Trophoblast cell (in vitro differentiated cells and primary cell): ENCODE results near the gene DNMT3A.

Experiments used
- DNase-seq, 2 donors: peaks; one replicate each; pipeline ENCODE4 v3.0.0-alpha.2; 2016
- H2AFZ ChIP-seq: 2 replicates; pipeline ENCODE4 v1.6.1; 2013; ENCODE audit warnings: low read length, moderate library complexity, mild to moderate bottlenecking; ENCODE audit not compliant: insufficient read depth, poor library complexity
- H2AK5ac ChIP-seq: 2 replicates; pipeline ENCODE4 v1.6.1; 2013; ENCODE audit warnings: mild to moderate bottlenecking, low read length
- H2BK120ac ChIP-seq: 2 replicates; pipeline ENCODE4 v1.6.1; 2013; ENCODE audit warnings: low read length, mild to moderate bottlenecking, moderate library complexity; ENCODE audit not compliant: insufficient read depth, poor library complexity
- H2BK12ac ChIP-seq: 2 replicates; pipeline ENCODE4 v1.6.1; 2013; ENCODE audit warnings: mild to moderate bottlenecking, low read length, moderate library complexity
- H2BK5ac ChIP-seq: 2 replicates; pipeline ENCODE4 v1.6.1; 2013; ENCODE audit warnings: low read length, low read depth, moderate library complexity, mild to moderate bottlenecking; ENCODE audit not compliant: poor library complexity
- H3K14ac ChIP-seq: 2 replicates; pipeline ENCODE4 v1.6.1; 2013; ENCODE audit warnings: mild to moderate bottlenecking, low read length
- H3K18ac ChIP-seq: 2 replicates; pipeline ENCODE4 v1.6.1; 2013; ENCODE audit warnings: mild to moderate bottlenecking, low read length
- H3K23ac ChIP-seq: 2 replicates; pipeline ENCODE4 v1.6.1; 2013; ENCODE audit warnings: low read length
- H3K27ac ChIP-seq: 2 replicates; pipeline ENCODE4 v1.5.1; 2013; ENCODE audit warnings: low read depth, mild to moderate bottlenecking, inconsistent platforms, low read length, moderate library complexity
- H3K27me3 ChIP-seq: 2 replicates; pipeline ENCODE4 v1.6.1; 2013; ENCODE audit warnings: inconsistent platforms, mild to moderate bottlenecking, low read length, moderate library complexity; ENCODE audit not compliant: insufficient read depth
- H3K36me3 ChIP-seq, 2 experiments: 1 replicate in 1 of 2; 2 replicates in 1 of 2; pipeline ENCODE4 v1.6.1; 2013; ENCODE audit warnings: low read length in 2 of 2, mild to moderate bottlenecking in 2 of 2, moderate library complexity in 1 of 2; ENCODE audit not compliant: insufficient read depth in 2 of 2, control insufficient read depth in 1 of 2
- H3K4ac ChIP-seq: 2 replicates; pipeline ENCODE4 v1.6.1; 2013; ENCODE audit warnings: low read depth, mild to moderate bottlenecking, low read length, moderate library complexity
- H3K4me1 ChIP-seq, 2 experiments: 1 replicate in 1 of 2; 2 replicates in 1 of 2; pipeline ENCODE4 v1.6.1; 2013; ENCODE audit warnings: low read length in 2 of 2, mild to moderate bottlenecking in 2 of 2, moderate library complexity in 1 of 2; ENCODE audit not compliant: insufficient read depth in 2 of 2, control insufficient read depth in 1 of 2
- H3K4me2 ChIP-seq: 2 replicates; pipeline ENCODE4 v1.6.1; 2013; ENCODE audit warnings: inconsistent platforms, mild to moderate bottlenecking, low read length, moderate library complexity
- H3K4me3 ChIP-seq: 2 replicates; pipeline ENCODE4 v1.5.1; 2013; ENCODE audit warnings: mild to moderate bottlenecking, low read depth, low read length, inconsistent platforms
- H3K79me1 ChIP-seq: one replicate; pipeline ENCODE4 v1.6.1; 2013; ENCODE audit warnings: low read length
- H3K79me2 ChIP-seq: 2 replicates; pipeline ENCODE4 v1.6.1; 2013; ENCODE audit warnings: low read length, mild to moderate bottlenecking; ENCODE audit not compliant: control insufficient read depth, insufficient read depth, poor library complexity
- H3K9ac ChIP-seq: 2 replicates; pipeline ENCODE4 v1.6.1; 2013; ENCODE audit warnings: mild to moderate bottlenecking, low read length
- H3K9me3 ChIP-seq: 2 replicates; pipeline ENCODE4 v1.6.1; 2013; ENCODE audit warnings: low read depth, mild to moderate bottlenecking, control low read depth, inconsistent platforms, low read length; ENCODE audit not compliant: insufficient read depth
- H4K12ac ChIP-seq: 2 replicates; pipeline ENCODE4 v1.6.1; 2013; ENCODE audit warnings: low read depth, mild to moderate bottlenecking, low read length, moderate library complexity
- H4K8ac ChIP-seq: 2 replicates; pipeline ENCODE4 v1.6.1; 2013; ENCODE audit warnings: low read depth, mild to moderate bottlenecking, low read length, moderate library complexity
- H4K91ac ChIP-seq: one replicate; pipeline ENCODE4 v1.6.1; 2013; ENCODE audit warnings: low read depth, mild to moderate bottlenecking, low read length, moderate library complexity
- WGBS: extraction: QIAGEN DNeasy Blood & Tissue Kit; methylation state at CpG from one replicate; pipeline ENCODE4 v1.1.7; 2013; ENCODE audit warnings: missing lambda C conversion rate; ENCODE audit not compliant: insufficient read length, insufficient coverage; ENCODE audit errors: extremely low coverage; 5-methylcytosine and 5-hydroxymethylcytosine counted together

DNMT3A gene

DNA sequence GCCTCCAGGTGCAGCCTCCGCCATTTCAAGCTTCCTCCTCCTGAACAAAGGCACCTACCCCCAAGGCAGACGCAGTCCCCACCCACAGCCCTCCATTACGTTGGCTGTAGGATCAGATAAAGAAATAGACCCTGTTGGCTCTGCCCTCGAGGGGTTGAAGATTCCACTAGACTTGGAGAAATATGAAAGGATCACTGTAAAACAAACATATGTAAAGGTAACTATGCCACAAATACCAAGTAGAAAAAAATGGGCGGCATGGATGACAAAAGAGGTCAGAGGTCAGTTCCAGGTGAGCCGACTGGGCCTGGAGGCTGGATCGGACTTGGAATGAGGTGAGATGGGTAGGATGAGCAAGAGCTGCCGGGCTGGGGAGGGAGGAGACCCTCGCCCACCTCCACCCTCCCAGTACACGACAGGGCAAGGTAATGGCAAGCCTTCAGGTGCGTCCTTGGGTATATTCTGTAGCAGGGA, 88.5 kb downstream of the DNMT3A start:
- H3K27ac ChIP-seq: peak overlapping the region; percentile 93
- peak overlapping the region; percentile 91 for H3K14ac ChIP-seq
- H4K12ac ChIP-seq: peak overlapping the region; percentile 52
- H3K4me2 ChIP-seq: peak overlapping the region; percentile 76
- no peak overlapping the region for H3K9ac ChIP-seq
- peak overlapping the region; percentile 91 for H2BK5ac ChIP-seq
- peak overlapping the region; percentile 72 for H4K91ac ChIP-seq
- H3K4me1 ChIP-seq: peaks cover 20 to 27% of the 10 kb centered on the region in 2 experiments
- H3K4me3 ChIP-seq: peak overlapping the region; percentile 32
- H3K4ac ChIP-seq: peak overlapping the region; percentile 53
- H3K36me3 ChIP-seq: peaks cover 0 to 2% of the 10 kb centered on the region in 2 experiments
- H2AK5ac ChIP-seq: peak overlapping the region; percentile 52
- no CpG with 5 or more reads among the region's 11 CpGs for WGBS
- H3K79me2 ChIP-seq: peaks cover 15% of the 10 kb centered on the region
- no peaks in the 10 kb centered on the region for H3K9me3 ChIP-seq
- no peak overlapping the region for H2BK120ac ChIP-seq
- H4K8ac ChIP-seq: peak overlapping the region; percentile 90
- H2BK12ac ChIP-seq: peak overlapping the region; percentile 63
- H3K23ac ChIP-seq: no peak overlapping the region
- H3K27me3 ChIP-seq: no peaks in the 10 kb centered on the region
- peak overlapping the region; percentile 53 for H2AFZ ChIP-seq
- H3K18ac ChIP-seq: peak overlapping the region; percentile 67
- DNase-seq: peak; percentile 96 to 98
- H3K79me1 ChIP-seq: peaks cover 20% of the 10 kb centered on the region

DNA sequence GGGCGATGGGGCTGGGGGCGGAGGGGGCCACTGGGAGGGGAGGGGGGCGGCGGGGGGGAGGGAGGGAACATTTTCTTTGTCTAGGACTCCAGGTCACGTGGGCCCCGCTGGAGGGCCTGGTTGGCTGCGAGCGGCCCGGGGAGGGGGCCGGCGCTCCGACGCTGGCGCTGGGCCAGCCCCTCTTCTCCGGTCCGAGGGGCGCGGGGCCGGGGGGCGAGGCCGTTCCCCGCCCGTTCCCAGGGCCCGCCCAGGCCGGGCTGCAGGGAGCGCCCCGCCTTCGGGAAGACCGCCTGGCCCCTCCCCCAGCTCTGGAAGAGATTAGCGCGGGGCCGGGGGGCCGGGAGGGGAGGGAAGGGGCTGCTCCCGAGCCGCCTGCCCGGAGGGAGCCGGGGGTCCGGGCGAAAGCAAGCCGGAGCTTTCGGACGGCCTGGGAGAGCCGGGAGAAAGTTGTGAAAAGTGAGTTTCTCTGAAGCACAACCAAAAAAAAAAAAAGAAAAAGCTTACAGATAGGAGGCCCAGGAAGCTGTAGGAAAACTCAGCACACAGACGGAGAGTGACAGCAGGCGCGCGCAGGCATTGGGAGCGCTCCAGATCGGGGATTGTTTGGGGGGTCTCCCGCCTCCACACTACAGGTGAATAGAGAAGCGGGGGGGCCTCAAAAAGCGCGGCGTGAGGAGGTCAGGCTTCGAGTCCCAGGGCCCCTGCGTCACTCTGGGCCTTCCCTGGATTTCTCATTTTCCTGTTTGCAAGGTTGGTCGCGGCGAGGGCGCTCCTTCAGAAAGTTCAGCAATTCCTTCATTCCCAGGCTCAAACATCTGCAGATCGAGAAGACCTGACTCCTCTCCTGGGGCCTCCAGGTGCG, 89.2 kb downstream of the DNMT3A start:
- H4K91ac ChIP-seq: peak overlapping the region; percentile 72
- no peak overlapping the region for H3K23ac ChIP-seq
- H2BK12ac ChIP-seq: no peak overlapping the region
- H3K14ac ChIP-seq: peak overlapping the region; percentile 91
- H3K36me3 ChIP-seq: peaks cover 7 to 9% of the 10 kb centered on the region in 2 experiments
- peak overlapping the region; percentile 90 for H4K8ac ChIP-seq
- H3K27ac ChIP-seq: peak overlapping the region; percentile 93
- H3K4me1 ChIP-seq: peaks cover 20 to 27% of the 10 kb centered on the region in 2 experiments
- peak overlapping the region; percentile 91 for H2BK5ac ChIP-seq
- peak; percentile 57 to 66 for DNase-seq
- no CpG with 5 or more reads among the region's 62 CpGs for WGBS
- peak overlapping the region; percentile 96 for H3K4me2 ChIP-seq
- peak overlapping the region; percentile 55 for H3K9ac ChIP-seq
- peak overlapping the region; percentile 57 for H3K18ac ChIP-seq
- peak overlapping the region; percentile 82 for H3K4me3 ChIP-seq
- peak overlapping the region; percentile 52 for H2AK5ac ChIP-seq
- no peaks in the 10 kb centered on the region for H3K27me3 ChIP-seq
- peaks cover 15% of the 10 kb centered on the region for H3K79me2 ChIP-seq
- peaks cover 20% of the 10 kb centered on the region for H3K79me1 ChIP-seq
- peak overlapping the region; percentile 13 for H3K4ac ChIP-seq
- peak overlapping the region; percentile 5 for H4K12ac ChIP-seq
- H2AFZ ChIP-seq: peak overlapping the region; percentile 53
- peak overlapping the region; percentile 91 for H2BK120ac ChIP-seq
- H3K9me3 ChIP-seq: no peaks in the 10 kb centered on the region

DNA sequence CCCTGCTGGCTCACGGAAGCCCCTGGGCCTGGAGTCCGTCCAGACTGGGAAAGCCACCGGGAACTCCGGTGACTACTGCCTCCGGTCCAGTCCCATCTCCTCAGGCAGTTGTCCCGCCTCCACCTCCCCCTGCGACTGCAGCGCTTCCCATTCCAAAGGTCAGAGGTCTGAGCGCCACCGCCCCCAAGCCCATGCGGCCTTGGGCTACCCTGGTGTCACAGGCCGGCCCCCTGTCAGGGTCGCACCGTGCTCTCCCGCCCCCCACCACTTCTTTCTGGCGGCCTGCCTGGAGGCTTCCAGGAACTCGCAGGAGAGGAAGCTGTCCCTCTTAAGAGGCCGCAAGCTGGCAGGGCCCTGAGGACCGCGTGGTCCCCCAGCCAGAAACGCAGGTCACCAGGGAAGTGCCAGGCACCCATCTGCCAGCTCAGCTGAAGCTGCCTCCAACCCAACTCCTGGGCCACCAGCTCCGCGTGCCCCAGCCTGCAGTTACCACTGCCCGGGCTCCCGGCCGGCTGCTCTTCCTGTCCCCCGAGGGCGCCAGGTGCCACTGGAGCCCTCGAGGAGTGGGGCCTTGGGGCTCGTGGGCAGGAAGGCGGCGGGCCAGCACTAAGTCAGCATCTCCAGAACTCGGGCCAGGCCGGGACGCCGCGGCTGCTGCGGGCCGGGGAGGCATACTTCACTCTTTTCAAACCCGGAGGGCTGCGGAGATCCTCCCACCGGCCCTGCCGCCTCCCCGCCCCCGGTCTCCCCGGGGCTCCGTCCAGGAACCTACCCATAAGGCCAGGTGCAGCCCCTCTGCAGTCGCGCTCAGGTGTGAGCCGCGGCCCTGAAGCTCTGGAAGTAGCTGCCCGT, 90.1 kb downstream of the DNMT3A start:
- peak overlapping the region; percentile 82 for H3K4me3 ChIP-seq
- H3K18ac ChIP-seq: peak overlapping the region; percentile 96
- H3K9ac ChIP-seq: peak overlapping the region; percentile 82
- peak overlapping the region; percentile 90 for H2BK120ac ChIP-seq
- H2AK5ac ChIP-seq: peak overlapping the region; percentile 82
- H3K27ac ChIP-seq: peak overlapping the region; percentile 93
- peak overlapping the region; percentile 94 for H4K91ac ChIP-seq
- WGBS: no CpG with 5 or more reads among the region's 52 CpGs
- peak overlapping the region; percentile 7 for H2BK12ac ChIP-seq
- peak; percentile 48 to 64 for DNase-seq
- H3K4ac ChIP-seq: peak overlapping the region; percentile 81
- H3K4me1 ChIP-seq: peaks cover 16 to 20% of the 10 kb centered on the region in 2 experiments
- peaks cover 15% of the 10 kb centered on the region for H3K79me2 ChIP-seq
- peaks cover 20% of the 10 kb centered on the region for H3K79me1 ChIP-seq
- peak overlapping the region; percentile 93 for H2BK5ac ChIP-seq
- peak overlapping the region; percentile 96 for H3K4me2 ChIP-seq
- peak overlapping the region; percentile 65 for H2AFZ ChIP-seq
- no peaks in the 10 kb centered on the region for H3K27me3 ChIP-seq
- peak overlapping the region; percentile 83 for H4K8ac ChIP-seq
- no peak overlapping the region for H3K23ac ChIP-seq
- peak overlapping the region; percentile 61 for H4K12ac ChIP-seq
- H3K36me3 ChIP-seq: peaks cover 15 to 18% of the 10 kb centered on the region in 2 experiments
- H3K9me3 ChIP-seq: no peaks in the 10 kb centered on the region
- peak overlapping the region; percentile 97 for H3K14ac ChIP-seq

DNA sequence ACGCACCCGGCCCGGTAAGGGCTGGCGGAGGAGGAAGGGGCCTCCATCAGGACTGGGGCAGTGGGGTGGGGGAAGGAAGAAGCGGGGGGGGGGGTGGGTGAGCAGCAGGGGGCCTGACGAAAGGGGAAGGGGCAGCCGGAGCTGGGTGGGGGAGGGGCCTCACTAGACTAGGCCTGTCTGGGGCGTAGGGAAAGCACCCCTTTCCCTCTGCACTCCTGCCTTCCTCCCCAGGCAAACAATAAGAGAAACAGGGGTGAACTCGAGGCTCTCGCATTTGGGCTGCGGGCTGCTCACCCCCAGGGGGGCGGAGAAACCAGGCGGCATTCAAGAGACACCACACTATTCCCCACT, 90.7 kb downstream of the DNMT3A start:
- peak overlapping the region; percentile 96 for H3K4me2 ChIP-seq

More for the DNA sequence above, 90.7 kb downstream of the DNMT3A start:
- Histone ChIP-seq H4K12ac (peak overlapping the region; percentile 61), H3K79me1 (peaks cover 20% of the 10 kb centered on the region), H3K4me1 (peaks cover 16 to 19% of the 10 kb centered on the region in 2 experiments), H3K36me3 (peaks cover 21 to 24% of the 10 kb centered on the region in 2 experiments), H2AK5ac (peak overlapping the region; percentile 82), H2AFZ (peak overlapping the region; percentile 4), H3K9ac (peak overlapping the region; percentile 82), H2BK5ac (peak overlapping the region; percentile 93), H2BK12ac (no peak overlapping the region), H3K27me3 (no peaks in the 10 kb centered on the region), H3K18ac (peak overlapping the region; percentile 96), H3K9me3 (no peaks in the 10 kb centered on the region), H3K4me3 (peak overlapping the region; percentile 82), H3K23ac (no peak overlapping the region), H2BK120ac (no peak overlapping the region), H4K8ac (peak overlapping the region; percentile 83), H3K79me2 (peaks cover 15% of the 10 kb centered on the region), H3K14ac (peak overlapping the region; percentile 97), H3K27ac (peak overlapping the region; percentile 93), H3K4ac (peak overlapping the region; percentile 81), H4K91ac (peak overlapping the region; percentile 94)
- DNase-seq: no peak
- no CpG with 5 or more reads among the region's 13 CpGs for WGBS
